SK-N-DZ (cell line): Measurements from ENCODE around the gene CPA2.
A peak's percentile ranks its signal among the peaks of the same experiment; 100 is the strongest.

Experiments
- DNase-seq: peaks from one replicate; pipeline ENCODE4 v3.0.0-alpha.2; 2015; ENCODE audit warnings: low spot score

CPA2 gene

GRCh38 chr7:130254555-130254954 lies 12.1 kb upstream of the CPA2 start:
- DNase-seq = peak; percentile 35

DNA sequence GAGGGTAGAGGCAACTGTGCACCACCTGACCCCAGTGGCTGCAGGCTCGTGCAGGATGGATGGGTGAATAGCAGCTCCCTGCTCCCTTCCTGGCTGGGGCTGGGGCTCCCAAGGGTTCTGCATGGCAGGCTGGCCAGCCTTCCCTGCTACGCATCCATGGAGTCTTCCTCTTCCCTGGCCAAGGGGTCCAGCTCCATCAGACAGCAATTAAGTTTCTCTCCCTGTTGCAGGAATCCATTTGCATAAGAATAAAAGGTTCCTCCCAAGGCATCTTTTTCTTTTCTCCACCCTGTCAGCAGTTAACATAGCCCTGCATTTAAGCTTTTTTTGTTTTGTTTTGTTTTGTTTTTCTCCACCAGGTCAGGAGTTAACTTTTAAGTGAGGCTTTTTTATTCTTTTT lies 10.0 kb upstream of the CPA2 start:
- DNase-seq = no peak

DNA sequence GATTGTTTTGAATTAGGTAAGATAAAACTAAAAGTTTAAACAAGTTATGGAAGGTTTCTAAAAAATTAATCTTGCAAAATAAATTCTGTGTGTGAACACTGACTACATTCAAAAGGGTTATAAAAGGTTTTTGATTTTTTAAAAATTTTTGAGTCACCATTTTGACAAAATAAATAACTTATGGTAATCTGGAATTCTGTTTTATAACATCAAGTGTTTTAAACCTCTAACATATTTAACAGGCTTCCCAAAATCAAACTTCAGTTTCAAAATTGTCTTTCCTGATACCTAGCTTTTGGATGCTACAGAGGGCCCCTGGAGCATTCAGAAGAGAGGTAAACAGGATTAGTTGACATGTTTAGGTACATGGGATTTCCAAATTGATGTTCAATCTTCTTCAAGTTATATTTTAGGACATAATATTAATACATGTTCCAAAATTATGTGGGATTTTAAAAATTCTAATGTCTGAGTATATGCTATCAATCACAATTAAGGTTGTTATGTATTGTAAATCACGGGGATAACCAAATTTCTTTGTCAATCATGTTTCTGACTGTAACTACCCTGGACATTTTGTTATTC lies 8.1 kb upstream of the CPA2 start:
- no peak for DNase-seq

DNA sequence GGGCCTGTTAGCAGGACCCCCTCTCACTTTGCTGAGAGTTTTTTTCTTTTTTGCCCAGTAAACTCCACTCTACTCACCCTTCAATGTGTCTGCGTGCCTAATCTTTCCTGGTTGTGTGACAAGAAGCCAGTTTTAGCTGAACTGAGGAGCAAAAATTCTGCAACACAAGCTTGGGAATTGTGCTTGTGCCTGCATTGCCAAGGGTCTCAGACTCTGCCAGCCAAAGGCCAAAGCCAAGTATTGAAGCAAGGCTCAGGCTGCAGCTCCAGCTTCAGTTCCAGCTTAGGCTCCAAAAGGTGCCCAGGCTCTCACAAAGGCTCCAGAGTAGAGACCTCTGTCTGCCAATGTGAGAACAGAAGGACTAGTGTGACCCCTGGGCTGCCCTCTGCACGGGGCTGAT lies 4.2 kb upstream of the CPA2 start:
- DNase-seq = no peak

- no peak for DNase-seq
Observed at GRCh38 chr7:130263130-130263529, 3.5 kb upstream of the CPA2 start.

GRCh38 chr7:130266961-130267321 lies 278 bp downstream of the CPA2 start:
- no peak for DNase-seq

GRCh38 chr7:130268463-130269317 lies 2.0 kb downstream of the CPA2 start:
- no peak for DNase-seq

GRCh38 chr7:130269318-130269694 lies 2.6 kb downstream of the CPA2 start:
- no peak for DNase-seq

GRCh38 chr7:130270947-130271800 lies 4.5 kb downstream of the CPA2 start:
- DNase-seq = no peak

DNA sequence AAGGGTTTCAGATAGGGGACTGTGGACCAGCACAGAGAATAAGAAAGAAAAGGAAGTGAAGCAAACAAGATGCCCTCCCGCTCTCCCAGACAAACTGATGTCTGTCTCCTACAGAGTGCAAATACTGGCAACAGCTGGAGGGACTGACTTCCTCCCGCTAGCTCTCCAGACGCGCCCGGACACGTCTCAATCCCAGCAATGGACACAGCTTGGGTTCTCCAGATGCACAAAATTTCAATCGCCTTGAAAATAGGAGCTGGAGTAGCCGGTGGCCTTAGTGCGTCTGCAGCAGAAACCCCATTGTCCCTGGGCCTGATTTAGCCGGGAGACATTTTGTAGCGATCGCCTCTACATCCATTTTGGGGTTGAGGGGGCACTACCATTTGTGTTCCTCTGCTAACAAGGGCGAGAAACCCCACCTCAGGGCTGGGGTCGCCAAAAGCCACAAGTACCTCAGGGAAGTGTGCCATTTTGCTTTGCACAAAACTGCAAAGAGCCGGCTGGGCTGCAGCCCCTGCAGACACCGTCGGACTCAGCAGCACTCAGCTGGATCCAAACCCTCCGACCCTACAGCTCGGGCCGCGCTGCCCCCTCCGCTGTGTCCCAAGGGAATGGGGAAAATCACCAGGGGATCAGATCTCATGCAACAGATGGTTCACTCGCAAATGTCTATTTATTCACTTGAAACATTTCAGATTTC lies 5.9 kb downstream of the CPA2 start:
- DNase-seq = no peak

DNA sequence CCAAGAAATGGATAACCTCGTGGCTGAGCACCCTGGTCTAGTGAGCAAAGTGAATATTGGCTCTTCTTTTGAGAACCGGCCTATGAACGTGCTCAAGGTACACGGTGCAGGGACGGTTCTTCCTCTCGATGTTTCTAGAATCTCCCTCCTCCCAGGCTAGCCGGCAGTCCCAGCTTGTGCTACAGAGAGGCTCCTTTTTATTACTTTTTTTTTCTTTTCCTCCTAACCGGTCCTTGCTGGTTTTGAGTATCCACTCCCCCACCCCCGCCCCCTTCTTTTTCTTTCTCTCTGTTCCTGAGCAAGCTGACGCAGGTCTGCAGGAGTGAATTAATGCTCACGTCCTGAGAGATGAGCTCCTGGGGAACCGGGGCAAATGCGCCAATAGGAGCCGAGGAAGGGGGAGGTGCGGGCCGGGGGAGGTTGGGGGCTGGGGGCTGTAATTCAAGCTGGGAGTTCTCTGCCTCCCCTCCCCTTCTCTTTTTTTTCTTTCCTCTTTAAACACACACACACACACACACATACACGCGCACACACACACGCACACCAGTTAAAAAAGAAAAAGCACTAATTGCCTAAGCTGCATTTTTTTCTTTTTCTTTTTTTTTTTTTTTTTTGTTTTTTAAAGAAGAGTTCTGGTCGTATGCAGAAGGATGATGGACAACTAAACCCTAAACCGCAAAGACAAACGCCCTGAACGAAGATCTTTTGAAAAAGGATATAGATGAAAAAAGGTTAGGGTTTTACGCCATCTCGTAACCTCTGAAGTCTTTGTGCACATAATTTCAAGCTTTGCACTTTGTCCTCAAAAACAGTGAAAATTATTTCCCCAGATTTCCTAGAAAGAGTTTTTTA lies 6.6 kb downstream of the CPA2 start:
- peak; percentile 71 for DNase-seq

DNA sequence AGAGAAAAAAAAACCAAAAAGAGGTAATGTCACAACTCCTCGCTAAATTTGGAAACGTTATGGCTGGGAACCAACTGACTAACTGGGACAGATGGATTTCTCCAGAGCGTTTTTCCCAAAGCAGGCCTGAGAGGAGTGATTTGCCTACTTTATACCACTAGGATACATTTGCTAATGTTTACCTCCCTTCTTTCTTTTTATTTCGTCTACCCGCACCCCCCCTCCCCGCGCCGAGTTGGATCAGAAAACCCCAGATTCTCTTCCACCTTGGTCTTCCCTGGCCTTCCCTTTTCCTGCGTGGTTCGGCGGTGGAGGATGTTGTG lies 7.2 kb downstream of the CPA2 start:
- DNase-seq = no peak

- no peak for DNase-seq
Observed at GRCh38 chr7:130274296-130274695, 7.6 kb downstream of the CPA2 start.

DNA sequence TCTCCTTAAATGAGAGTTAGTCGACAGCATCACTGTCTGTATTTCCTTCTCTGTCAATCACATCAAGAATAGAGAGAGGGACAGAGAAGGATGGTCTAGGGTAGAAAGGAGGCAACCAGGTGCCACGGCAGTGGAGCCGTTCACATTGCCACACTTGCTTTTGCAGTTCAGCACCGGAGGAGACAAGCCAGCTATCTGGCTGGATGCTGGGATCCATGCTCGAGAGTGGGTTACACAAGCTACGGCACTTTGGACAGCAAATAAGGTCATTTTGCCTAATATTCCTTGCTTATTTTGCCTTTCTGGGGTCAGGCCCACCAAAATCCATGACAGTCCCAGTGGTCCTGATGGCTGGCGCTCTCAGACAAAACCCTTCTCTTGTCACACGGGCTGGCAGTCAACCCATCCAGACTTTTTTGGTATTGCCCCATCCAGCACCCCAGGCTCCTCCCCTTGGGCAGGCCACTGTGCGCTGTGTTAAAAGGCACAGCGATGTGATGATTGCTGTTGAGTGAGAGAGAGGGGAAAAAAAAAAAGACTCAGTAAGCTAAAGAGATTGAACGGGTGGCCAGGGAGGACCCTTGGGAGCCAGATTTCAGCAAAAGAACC lies 8.4 kb downstream of the CPA2 start:
- DNase-seq = no peak

GRCh38 chr7:130275826-130276297 lies 9.2 kb downstream of the CPA2 start:
- DNase-seq = no peak

DNA sequence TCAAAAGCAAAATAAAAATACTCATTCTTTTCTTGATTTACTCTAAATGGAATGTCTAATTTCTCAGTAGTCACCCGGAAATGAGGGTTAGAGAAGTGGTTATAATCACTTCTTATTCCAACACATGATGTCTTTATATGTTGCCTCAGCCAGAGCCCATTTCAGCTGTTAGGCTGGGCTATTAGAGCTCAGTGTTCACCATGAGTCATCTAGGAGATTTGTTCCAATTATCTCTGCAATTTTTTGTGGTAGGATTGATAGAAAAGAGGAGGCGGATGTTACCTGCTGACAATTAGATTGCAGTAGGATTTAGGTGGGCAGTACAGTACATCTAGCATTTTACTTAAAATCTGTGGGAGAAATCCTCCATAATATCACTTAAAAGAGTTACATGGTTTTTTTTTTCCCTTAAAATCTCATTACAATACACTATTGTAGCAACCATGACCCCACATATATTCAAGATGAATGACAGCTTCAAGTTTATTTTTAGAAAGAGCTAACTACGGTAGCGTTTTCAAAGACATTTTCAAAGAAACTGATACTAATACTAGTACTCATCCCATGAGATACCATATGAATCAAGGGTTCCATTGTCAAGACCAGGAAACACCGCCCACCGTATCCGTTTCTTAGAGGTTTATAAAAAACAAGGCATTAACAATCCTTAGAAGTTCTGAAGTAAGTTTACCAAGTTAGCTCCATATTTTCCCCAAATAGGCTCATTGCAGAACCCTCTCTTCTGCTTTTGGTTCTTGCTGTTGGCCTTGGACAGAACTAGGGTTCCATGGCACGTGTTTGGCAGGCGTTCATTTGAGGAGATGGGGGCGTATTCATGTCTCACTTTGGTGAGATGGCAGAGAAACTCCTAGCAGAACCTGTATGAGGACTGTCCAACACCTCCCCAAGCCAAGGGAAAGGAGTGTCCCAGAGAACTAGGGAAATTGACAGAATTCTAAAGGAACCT lies 10.4 kb downstream of the CPA2 start:
- no peak for DNase-seq

GRCh38 chr7:130277763-130278643 lies 11.3 kb downstream of the CPA2 start:
- peak; percentile 54 for DNase-seq

GRCh38 chr7:130278860-130279259 lies 12.2 kb downstream of the CPA2 start:
- no peak for DNase-seq
